GM19035 (cell line): Measurements from ENCODE around the gene FIGLA.

ENCODE experiments used
- ATAC-seq: cut with Tn5 transposase; IDR thresholded peaks from one replicate; pipeline ENCODE4 v1.9.1; 2021; ENCODE audit not compliant: unreplicated experiment

Gene FIGLA

DNA sequence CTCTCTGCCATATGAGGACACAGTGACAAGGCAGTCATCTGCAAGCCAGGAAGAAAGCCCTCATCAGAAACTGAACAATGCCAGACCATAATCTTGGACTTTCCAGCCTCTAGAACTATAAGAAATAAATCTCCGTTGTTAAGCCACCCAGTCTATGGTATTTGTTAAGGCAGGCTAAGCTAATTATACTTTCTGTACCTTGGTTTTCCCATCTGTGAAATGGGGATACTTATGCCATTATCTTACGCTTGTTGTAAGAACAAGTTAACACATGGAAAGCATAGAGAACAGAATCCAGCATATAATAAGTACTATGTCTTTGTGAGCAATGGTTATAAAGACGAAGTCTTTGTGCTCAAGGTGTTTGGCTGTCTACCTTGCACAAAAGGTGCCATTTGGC, 14.2 kb downstream of the FIGLA start:
- ATAC-seq, result no peak

DNA sequence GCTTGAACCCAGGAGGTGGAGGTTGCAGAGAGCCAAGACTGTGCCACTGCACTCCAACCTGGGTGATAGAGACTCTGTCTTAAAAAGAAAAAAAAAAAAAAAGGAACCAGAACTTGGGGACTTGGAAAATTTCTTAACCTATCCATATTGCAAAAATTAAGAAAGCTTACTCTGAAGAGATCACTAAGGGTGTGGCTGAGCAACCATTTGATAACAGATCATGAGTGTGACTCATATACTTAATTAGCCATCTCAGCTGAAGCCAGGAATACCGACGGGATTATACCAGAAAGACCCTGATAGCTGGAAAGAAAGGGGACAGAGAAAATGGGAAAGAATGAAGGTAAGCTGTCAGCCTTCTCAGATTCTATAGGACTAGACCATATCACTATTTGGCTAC, 15.3 kb downstream of the FIGLA start:
- no peak for ATAC-seq

DNA sequence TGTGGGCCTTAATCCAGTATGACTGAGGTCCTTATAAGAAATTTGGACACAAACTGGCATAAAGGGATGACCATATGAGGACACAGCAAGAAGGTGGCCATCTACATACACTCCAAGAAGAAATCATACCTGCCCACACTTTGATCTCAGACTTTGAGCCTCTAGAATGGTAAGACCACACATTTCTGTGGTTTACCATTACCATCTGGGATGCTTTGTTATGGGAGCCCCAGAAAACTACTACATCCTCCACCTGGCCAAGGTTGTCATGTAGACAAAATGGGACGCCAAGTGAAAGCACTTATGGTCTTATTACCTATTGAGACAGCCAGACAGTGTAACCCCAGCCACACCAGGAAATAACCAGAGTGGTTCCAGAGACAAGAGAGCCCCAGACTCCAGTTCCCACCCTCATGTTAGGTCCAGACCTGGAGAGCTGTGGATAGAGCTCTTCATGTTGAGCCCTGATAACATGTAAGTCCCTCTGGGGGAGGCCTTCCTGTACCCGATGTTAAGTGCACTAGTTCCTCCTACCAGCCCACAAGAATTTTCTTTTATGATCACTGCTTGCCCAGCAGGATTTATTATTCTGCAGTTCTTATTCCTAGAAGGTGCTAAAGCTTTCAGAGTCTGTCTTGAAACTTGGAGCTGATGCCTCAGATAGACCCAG, 17.8 kb downstream of the FIGLA start:
- no peak for ATAC-seq

DNA sequence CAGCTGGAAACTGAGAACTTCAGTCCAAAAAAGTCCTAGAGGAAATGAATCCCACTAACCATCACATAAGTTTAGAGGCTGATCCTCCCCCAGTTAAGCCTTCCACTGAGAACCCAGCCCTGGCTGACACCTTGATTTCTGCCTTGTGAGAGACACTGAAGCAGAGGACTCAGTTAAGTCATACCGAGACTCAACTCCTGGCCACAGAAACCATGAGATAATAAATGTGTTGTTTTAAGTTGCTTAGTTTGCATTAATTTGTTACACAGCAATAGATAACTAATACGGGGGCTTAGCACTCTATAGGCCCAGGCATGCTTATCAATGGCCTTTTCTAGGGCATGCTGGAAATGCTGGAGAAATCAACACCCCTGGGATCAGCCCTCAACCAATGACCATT, 19.0 kb downstream of the FIGLA start:
- peak; percentile 50 for ATAC-seq

DNA sequence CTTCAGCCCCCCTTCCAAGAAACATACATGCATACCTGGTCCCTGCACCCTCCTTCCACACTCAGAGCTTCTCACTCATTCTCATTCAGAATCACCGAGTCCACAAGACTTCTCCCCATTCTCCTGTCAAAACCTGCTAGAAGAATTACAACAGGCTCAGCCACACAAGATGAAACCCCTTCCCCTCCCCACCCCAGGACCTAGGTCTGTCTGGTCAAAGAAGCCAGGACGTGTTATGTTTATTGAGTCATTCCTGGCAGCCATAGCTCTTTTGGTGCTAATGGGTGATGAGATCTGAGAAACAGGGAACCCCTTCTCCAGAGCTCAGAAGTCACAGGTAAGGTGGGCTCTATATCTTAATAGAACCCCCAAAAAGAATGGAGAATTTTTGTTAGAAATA, 21.0 kb downstream of the FIGLA start:
- ATAC-seq, result no peak

DNA sequence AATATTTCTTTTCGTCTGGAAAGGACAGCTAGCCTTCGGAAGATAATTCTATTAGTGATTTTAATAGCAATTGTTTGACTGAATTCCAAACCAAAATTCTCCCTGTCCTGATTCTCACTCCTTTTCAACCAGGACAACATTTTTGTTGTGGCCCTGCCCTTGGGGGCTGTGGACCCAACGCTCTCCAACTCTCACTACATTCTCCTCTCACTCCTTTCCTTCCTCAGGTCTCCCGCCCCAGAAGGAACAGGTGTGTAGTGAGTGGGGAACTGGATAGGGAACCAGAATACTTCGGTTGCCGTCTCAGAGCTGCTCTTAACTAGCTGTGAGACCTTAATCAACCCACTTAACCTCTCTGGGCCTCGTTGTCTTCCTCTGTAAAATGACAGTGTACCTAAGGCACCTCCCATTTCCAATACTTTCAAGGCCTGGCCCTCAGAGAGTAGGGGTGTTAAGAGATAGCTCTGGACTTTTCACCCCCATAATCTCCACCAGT, 21.8 kb downstream of the FIGLA start:
- ATAC-seq, result no peak

DNA sequence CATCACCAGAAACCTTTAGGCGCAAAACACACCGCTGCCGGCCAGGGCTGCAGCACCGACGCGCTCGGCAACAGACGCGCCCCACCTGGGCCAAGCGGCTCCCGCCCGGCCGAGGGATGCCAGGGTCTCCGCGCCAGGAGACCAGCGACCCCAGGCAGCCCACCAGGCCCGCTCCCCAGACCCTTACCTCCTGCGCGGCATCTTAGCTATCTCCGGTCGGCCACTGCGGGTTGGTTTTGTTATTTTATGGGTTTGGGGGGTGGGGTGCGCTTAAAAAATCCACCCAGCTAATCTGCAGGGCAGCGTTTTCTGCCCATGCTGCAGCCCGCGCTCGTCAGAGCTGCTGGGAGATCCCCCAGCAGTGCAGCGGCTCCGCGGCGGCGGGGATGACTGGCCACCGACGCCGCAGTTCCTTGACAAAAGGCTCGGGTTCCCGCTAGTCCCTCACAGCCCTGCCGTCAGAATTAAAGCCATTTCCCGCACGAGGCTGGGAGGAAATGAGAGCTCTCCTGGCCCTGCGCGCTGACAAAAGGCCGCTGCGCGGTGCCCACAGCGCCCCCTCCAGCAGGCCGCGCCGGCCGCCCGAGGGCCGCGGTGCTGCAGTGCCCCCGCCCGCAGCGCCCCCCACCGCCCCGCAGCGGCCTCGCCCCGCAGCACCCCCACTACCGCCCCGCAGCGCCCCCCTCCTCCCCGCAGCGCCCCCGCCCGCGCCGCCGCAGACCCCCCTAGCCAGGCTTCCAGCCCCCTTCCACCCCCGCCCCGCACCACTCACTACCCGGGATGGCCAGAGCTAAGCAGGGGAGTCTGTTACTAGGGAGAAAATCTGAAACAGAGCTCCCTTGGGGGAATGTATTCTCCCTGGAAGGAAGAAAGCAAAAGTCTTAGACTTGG, 22.5 kb downstream of the FIGLA start, which contains the start of gene ADD2:
ADD2 (minus strand) TSS at position 502 of the 891 bp plus-strand sequence. CDS start 61,792 bp downstream, outside the sequence.
- ATAC-seq, result no peak

DNA sequence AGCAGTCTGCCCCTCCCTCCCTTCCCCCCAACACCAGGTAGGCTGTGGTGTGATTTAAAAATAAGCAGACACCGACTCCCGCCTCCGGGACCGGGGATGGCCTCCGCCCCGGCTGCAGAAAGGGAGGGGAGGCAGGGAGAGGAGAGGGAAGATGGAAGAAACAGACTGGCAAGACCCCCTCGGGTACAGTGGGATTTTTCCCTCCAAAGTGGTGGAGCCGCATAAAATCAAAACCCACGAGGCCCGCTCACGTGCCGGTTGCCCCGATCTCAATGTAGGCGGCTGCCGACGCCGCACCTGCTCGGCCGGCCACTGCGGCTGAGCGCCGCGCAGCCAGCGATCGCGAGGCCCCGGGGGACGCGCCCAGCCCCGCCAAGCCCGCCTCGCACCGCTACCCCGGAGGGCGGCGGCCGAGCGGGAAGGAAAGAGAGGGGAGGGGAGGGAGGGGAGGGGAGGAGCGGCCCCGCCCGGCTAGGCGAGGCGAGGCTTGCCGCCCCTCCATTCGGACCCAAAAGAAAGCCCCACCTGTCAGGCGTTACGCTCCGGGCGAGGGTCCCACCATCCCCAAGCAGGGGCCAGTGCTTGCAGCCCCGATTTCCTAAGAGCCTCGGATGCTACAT, 23.3 kb downstream of the FIGLA start:
- no peak for ATAC-seq

DNA sequence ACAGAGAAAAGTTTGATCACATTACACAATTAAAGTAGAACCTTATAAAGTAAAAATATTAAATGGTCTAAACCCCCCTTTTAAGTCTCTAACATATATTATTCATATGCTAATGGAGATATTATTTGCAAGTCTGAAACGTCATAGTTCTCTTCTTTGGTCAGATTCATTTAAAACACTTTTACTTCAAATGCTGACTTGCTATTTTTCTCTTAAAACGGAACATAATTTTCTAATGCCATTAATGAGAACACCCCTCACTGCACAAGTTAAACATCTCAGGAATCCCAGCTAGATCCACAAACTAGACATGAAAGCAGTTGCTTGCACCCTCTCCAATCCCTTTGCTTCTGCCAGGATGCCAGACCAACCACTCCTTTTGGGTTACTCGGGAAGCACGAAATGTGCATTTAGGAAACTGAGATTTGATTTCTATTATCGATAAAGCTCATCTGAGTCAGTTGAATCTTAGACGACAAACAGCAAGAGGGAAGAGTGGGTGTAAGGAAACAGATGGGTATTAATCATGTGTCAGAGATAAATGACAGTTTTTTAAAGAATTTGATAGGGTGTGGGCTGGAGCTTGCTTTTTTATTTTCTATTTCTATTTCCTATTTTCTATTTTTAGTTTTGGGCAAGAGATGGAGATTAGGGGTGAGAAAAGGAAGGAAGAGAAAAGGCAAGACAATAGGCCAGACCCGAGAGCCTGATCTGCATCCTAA, 23.9 kb downstream of the FIGLA start:
- no peak for ATAC-seq

DNA sequence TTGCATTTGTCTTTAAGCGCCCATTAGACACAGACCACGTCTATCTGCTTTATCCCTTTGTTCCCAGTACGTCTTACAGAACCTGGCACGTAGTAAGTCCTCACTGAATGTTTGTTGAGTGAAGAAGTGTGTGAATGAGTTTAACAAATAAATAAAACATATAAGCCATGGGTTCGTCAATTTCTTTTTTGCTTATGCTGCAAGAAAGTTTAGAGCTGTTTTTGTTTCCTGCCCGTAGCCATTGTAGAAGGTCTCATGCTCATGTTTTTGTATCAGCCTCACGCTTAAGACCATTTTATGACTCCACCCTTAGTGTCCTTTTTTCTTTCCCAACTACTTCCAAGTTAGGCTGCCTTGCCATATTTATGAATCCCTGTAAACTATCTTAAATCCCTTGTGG, 24.9 kb downstream of the FIGLA start:
- no peak for ATAC-seq

DNA sequence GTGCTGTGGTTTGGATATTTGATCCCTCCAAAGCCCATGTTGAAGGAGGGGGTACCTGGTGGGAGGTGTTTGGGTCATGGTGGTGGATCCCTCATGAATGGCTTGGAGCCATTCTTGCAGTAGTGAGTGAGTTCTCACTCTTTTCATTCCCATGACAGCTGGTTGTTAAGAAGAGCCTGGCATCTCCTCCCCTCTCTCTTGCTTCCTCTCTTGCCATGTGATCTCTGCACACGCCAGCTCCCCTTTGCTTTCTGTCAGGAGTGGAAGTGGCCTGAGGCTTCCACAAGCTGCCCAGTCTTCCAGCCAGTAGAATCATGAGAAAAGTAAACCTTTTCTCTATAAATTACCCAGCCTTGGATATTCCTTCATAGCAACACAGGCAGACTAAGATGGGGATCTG, 31.0 kb downstream of the FIGLA start:
- ATAC-seq, result no peak

DNA sequence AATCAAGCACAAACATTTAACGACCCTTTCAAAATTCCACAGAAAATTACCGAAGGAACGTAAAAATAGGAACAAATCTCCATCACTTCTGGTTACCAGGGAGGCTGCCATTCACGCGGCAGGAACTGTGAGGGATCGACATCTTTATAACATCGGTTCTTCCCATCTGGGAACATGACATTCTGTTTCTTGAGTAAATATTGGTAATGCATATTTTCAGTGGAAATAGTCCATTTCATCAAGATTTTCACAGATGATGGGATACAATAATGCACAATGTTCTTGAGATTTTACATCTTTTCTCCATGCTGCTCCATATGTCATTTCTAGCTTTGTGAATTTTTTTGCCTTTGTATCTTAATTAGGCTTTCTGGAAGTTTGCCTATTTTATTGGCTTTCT, 32.5 kb downstream of the FIGLA start:
- no peak for ATAC-seq

DNA sequence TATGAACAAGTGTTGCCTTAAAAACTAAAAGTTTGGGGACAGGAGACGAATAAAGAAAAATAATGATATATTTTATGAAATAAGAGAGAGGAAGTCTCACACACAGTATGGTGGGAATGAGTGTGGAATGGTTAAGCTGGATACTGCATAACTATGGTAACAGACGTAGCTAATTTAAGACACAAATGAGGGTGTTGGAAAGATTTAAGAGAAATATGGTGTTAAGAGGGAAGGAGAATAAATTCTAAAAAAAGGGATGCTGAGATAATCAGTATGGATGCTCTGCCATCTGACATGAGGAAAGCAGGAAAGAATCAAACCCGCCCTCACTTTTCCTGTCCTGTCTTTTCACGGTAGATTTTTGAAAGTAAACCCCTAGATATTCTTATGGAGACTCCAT, 33.1 kb downstream of the FIGLA start:
- ATAC-seq, result no peak

DNA sequence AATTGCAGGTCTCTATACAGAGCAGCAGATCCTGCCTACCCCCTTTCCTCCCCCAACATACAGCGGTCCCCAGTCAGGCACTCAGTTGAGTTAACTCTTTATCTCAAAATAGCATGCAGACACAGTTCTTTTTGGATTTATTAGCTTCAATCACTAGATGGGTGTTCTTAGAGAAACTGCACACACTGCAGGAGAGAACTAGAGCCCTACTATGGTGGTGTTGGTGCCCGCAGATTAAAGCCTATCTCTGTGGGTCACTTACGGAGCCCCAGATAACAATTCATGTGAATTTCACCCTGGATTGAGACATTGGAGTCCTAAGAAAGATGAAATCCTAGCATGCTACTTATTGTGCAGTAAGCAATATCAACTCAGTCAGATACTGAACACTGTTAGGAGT, 34.3 kb downstream of the FIGLA start:
- no peak for ATAC-seq

DNA sequence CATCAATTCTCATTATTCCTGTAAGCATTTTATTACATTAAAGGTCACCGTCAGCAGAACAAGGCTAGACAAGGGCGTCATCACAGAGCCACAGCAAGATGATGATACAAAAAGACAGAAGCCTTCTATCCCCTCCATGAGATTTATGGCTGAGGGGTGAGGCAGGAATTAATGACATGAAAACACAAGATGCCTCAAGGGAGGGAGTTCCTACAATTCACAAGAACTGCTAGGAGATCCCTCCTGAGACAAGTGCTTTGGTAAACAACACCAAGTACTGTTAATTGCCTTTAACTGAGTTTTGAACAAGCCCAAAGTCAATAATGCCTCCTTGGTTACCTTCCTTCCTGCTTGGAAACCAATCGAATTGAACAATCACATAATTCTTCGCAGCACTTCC, 36.5 kb downstream of the FIGLA start:
- ATAC-seq, result no peak

DNA sequence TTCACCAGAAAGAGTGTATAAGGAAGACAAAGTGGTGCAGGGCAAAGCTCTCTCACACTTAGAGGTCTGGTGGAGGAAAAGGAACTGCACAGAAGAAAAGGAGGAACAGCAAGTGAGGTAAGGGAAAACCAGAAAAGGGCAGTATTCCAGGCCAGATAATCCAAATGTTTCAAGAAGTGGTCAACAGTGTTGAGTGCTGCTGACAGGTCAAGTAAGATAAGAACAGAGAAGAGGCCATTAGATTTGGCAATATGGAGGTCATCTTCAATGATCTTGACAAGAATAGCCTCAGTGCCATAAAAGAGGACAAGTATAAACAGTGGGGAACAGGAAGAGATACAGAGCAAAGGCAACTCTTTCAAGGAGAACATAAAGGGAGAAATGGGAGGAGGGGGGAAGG, 37.4 kb downstream of the FIGLA start:
- ATAC-seq, result no peak

DNA sequence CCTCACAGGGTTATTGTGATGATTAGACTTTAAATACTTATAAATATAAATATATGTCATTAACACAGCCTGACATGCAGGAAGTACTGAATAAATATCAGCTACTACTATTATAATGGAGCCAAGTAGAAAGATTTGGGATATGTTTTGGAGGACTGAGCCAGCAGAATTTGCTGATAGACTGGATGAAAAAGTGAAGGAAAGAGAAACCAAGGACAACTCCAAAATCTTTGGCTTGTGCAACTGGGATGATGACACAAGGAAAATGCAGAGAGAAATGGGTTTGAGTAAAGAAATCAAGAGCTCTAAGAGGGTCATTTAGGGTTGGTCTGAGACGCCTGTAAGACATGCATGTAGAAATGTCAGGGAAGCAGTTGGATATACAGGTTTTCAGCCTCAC, 38.0 kb downstream of the FIGLA start:
- no peak for ATAC-seq

DNA sequence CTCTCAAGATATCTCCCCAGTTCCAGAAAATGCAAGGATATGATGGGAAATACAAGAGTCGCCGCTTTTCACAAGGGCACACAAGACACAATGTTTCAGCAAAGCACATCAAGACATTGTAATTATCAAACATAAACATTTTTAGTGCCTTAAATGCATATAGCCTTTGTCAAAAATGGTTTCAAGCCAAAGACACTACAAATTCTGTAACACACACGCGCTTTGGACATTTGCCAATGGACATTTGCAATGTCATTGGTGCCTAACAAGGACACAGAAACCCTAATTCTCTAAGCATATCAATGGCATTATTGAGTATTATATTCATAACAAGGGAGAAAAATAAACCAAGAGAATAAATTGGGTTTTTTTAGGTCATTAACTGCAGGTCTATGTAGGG, 38.6 kb downstream of the FIGLA start:
- ATAC-seq, result no peak

DNA sequence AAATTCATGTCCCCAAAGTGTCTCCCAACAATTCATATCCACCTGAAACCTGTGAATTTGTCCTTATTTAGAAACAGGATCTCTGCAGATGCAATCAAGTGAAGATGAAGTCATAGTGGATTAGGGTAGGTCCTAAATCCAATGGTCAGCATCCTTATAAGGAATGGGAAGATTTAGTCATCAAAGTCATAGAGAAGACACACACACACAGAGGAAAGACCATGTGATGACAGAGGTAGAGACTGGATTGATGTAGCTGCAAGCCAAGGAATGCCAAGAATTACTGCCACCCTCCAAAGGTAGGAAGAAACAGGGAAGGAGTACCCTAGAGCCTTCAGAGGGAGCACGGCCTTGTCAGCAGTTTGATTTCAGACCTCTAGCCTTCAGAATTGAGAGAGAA, 40.1 kb downstream of the FIGLA start:
- ATAC-seq, result no peak

DNA sequence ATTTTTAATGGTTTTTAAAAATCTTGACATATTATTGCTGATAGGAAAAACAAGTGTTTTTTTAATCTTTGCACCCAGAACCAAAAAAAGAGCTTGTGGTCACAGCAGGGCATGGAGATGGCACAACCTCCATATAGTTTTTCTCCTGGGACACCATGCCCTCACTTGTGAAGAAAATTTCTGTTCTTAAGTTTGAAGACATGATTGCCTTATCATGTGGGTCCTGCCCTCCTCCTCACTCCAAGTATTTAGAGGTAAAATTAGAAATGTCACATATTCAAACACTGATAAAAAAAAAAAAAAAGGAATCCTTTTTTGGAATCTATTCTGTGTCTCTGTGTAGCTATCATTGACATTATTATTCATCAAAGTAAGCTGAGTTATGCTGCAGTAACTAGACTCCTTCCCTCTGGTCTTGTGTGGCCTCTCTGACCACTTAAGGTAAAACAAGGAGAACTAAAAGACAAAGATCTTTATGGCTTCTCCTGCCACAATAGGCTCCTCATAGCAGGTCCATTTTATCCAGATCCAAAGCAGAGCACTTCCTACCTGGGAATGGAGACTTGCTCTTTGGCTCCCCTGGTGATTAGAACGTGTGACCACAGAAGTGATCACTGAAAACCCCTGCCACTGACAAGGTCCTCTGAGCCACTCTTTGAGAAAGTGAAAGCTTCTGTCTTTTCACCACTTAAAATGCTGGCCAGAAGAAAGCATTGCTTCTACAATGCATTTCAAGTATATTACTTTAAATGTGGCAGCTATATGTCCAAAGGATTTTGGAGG, 42.2 kb downstream of the FIGLA start:
- ATAC-seq, result no peak
